Activated CD4-positive, CD25-positive, alpha-beta regulatory T cell (primary cell): ENCODE results near the gene PARD3.

Source experiments
- DNase-seq, 4 experiments: peaks; one replicate each; lab custom pipeline; 2025; lab: John Stamatoyannopoulos, UW

Gene PARD3

GRCh38 chr10:34254596-34254995 lies 560.5 kb downstream of the PARD3 start:
- DNase-seq, result no peak

GRCh38 chr10:34252111-34252510 lies 563.0 kb downstream of the PARD3 start:
- DNase-seq, result no peak

- no peak for DNase-seq
These were observed 563.9 kb downstream of the PARD3 start for GRCh38 chr10:34251177-34251576.

GRCh38 chr10:34250722-34251121 lies 564.4 kb downstream of the PARD3 start:
- DNase-seq, result no peak

GRCh38 chr10:34249634-34250033 lies 565.5 kb downstream of the PARD3 start:
- DNase-seq, result no peak

GRCh38 chr10:34247560-34247959 lies 567.5 kb downstream of the PARD3 start:
- DNase-seq, result no peak

- DNase-seq, result no peak
These were observed 570.2 kb downstream of the PARD3 start for GRCh38 chr10:34244756-34245484.

GRCh38 chr10:34241226-34242000 lies 573.7 kb downstream of the PARD3 start:
- no peak for DNase-seq

GRCh38 chr10:34240039-34240438 lies 575.1 kb downstream of the PARD3 start:
- no peak for DNase-seq

GRCh38 chr10:34237898-34238455 lies 577.1 kb downstream of the PARD3 start:
- DNase-seq, result no peak

- no peak for DNase-seq
These were observed 578.2 kb downstream of the PARD3 start for GRCh38 chr10:34236931-34237330.

GRCh38 chr10:34235164-34235832 lies 579.8 kb downstream of the PARD3 start:
- DNase-seq, result no peak

GRCh38 chr10:34232481-34232880 lies 582.6 kb downstream of the PARD3 start:
- DNase-seq, result no peak

- DNase-seq, result no peak
These were observed 583.5 kb downstream of the PARD3 start for GRCh38 chr10:34231441-34232180.

GRCh38 chr10:34229917-34230316 lies 585.2 kb downstream of the PARD3 start:
- no peak for DNase-seq

- no peak for DNase-seq
These were observed 587.0 kb downstream of the PARD3 start for GRCh38 chr10:34228066-34228465.

GRCh38 chr10:34224639-34225038 lies 590.5 kb downstream of the PARD3 start:
- no peak for DNase-seq

GRCh38 chr10:34223658-34224057 lies 591.4 kb downstream of the PARD3 start:
- DNase-seq, result no peak

- DNase-seq, result no peak
These were observed 592.7 kb downstream of the PARD3 start for GRCh38 chr10:34222359-34222758.

- no peak for DNase-seq
These were observed 595.1 kb downstream of the PARD3 start for GRCh38 chr10:34219753-34220548.

- DNase-seq, result no peak
These were observed 597.6 kb downstream of the PARD3 start for GRCh38 chr10:34217524-34217923.
